H9 (cell line): ENCODE results near the gene ARID1B. TPM values are rescaled to one million over a fixed set of nuclear protein-coding genes. Genes with fewer than 3 reads are reported as not detected.

Source experiments
- DNase-seq: peaks from one replicate; pipeline ENCODE4 v3.0.0-alpha.2; 2017
- H2AFZ ChIP-seq: one replicate; pipeline ENCODE4 v1.6.1; 2013; ENCODE audit warnings: mild to moderate bottlenecking, low read length, control low read depth, moderate library complexity
- H2AK5ac ChIP-seq: 2 replicates; pipeline ENCODE4 v1.6.1; 2013; ENCODE audit warnings: low read length, control low read depth, mixed read lengths; ENCODE audit not compliant: insufficient read length
- H2BK120ac ChIP-seq: one replicate; pipeline ENCODE4 v1.6.1; 2013; ENCODE audit warnings: low read depth, mild to moderate bottlenecking, low read length, control low read depth, inconsistent platforms; ENCODE audit not compliant: poor library complexity, severe bottlenecking
- H2BK12ac ChIP-seq: 2 replicates; pipeline ENCODE4 v1.6.1; 2013; ENCODE audit warnings: low read length, control low read depth, mixed read lengths, low read depth; ENCODE audit not compliant: insufficient read length
- H2BK15ac ChIP-seq: 2 replicates; pipeline ENCODE4 v1.6.1; 2013; ENCODE audit warnings: low read depth, low read length, control low read depth
- H2BK20ac ChIP-seq: one replicate; pipeline ENCODE4 v1.6.1; 2013; ENCODE audit warnings: low read depth, mild to moderate bottlenecking, low read length, control low read depth, inconsistent platforms; ENCODE audit not compliant: poor library complexity, severe bottlenecking
- H2BK5ac ChIP-seq: 2 replicates; pipeline ENCODE4 v1.6.1; 2013; ENCODE audit warnings: low read length, control low read depth, mixed read lengths; ENCODE audit not compliant: insufficient read length
- H3K14ac ChIP-seq: 2 replicates; pipeline ENCODE4 v1.6.1; 2013; ENCODE audit warnings: low read length, control low read depth; ENCODE audit not compliant: insufficient read depth
- H3K18ac ChIP-seq: 2 replicates; pipeline ENCODE4 v1.6.1; 2013; ENCODE audit warnings: low read depth, mild to moderate bottlenecking, mixed read lengths, low read length, control low read depth; ENCODE audit not compliant: insufficient read length
- H3K23ac ChIP-seq: 2 replicates; pipeline ENCODE4 v1.6.1; 2013; ENCODE audit warnings: low read length, control low read depth, mixed read lengths, low read depth; ENCODE audit not compliant: insufficient read length
- H3K23me2 ChIP-seq: 2 replicates; pipeline ENCODE4 v1.6.1; 2013; ENCODE audit warnings: low read depth, mild to moderate bottlenecking, mixed read lengths, low read length, control low read depth; ENCODE audit not compliant: insufficient read length, poor library complexity, severe bottlenecking
- H3K27ac ChIP-seq: 2 replicates; pipeline ENCODE4 v1.5.1; 2013; ENCODE audit warnings: low read length, control low read depth, mixed read lengths, low read depth; ENCODE audit not compliant: insufficient read length
- H3K27me3 ChIP-seq: 2 replicates; pipeline ENCODE4 v1.6.1; 2013; ENCODE audit warnings: low read length, control low read depth, inconsistent platforms; ENCODE audit not compliant: insufficient read depth
- H3K4ac ChIP-seq: 2 replicates; pipeline ENCODE4 v1.6.1; 2013; ENCODE audit warnings: low read depth, mild to moderate bottlenecking, control low read depth, inconsistent platforms, low read length, moderate library complexity
- H3K4me1 ChIP-seq: 2 replicates; pipeline ENCODE4 v1.6.1; 2013; ENCODE audit warnings: low read length, control low read depth, inconsistent platforms; ENCODE audit not compliant: insufficient read depth
- H3K4me2 ChIP-seq: 2 replicates; pipeline ENCODE4 v1.6.1; 2013; ENCODE audit warnings: low read length, control low read depth, mixed read lengths; ENCODE audit not compliant: insufficient read length, insufficient read depth
- H3K56ac ChIP-seq: 2 replicates; pipeline ENCODE4 v1.6.1; 2013; ENCODE audit warnings: low read depth, mild to moderate bottlenecking, mixed read lengths, low read length, control low read depth; ENCODE audit not compliant: insufficient read length
- H3K79me1 ChIP-seq: 2 replicates; pipeline ENCODE4 v1.6.1; 2013; ENCODE audit warnings: low read depth, mild to moderate bottlenecking, moderate library complexity, low read length, control low read depth, inconsistent platforms; ENCODE audit not compliant: insufficient read depth, poor library complexity, severe bottlenecking
- H3K79me2 ChIP-seq: 2 replicates; pipeline ENCODE4 v1.6.1; 2013; ENCODE audit warnings: low read length, control low read depth, inconsistent platforms; ENCODE audit not compliant: insufficient read depth
- H3K9ac ChIP-seq: 2 replicates; pipeline ENCODE4 v1.6.1; 2013; ENCODE audit warnings: low read length, control low read depth, mixed read lengths; ENCODE audit not compliant: insufficient read length; ENCODE audit errors: extremely low read depth
- H3K9me3 ChIP-seq: one replicate; pipeline ENCODE4 v1.6.1; 2013; ENCODE audit warnings: low read depth, low read length, inconsistent platforms; ENCODE audit not compliant: control insufficient read depth
- H3T11ph ChIP-seq: one replicate; pipeline ENCODE4 v1.6.1; 2013; ENCODE audit warnings: mild to moderate bottlenecking, low read length, control low read depth, inconsistent platforms
- H4K20me1 ChIP-seq: one replicate; pipeline ENCODE4 v1.6.1; 2013; ENCODE audit not compliant: control insufficient read depth, insufficient read length, insufficient read depth
- H4K5ac ChIP-seq: 2 replicates; pipeline ENCODE4 v1.6.1; 2013; ENCODE audit warnings: low read depth, mild to moderate bottlenecking, mixed read lengths, low read length, control low read depth; ENCODE audit not compliant: insufficient read length
- H4K8ac ChIP-seq: replicated peaks from 2 replicates; pipeline ENCODE4 v1.6.1; 2013; ENCODE audit warnings: low read length, control low read depth, mixed read lengths, low read depth; ENCODE audit not compliant: insufficient read length
- H4K91ac ChIP-seq: 2 replicates; pipeline ENCODE4 v1.6.1; 2013; ENCODE audit warnings: low read depth, mild to moderate bottlenecking, moderate library complexity, mixed read lengths, low read length, control low read depth; ENCODE audit not compliant: insufficient read length
- H3K27ac Mint-ChIP-seq, 3 experiments: 2 replicates in 2 of 3; 3 replicates in 1 of 3; pipeline ENCODE4 v1.8.0; 2020 to 2021; ENCODE audit warnings: mixed read lengths in 3 of 3, mild to moderate bottlenecking in 1 of 3, moderate library complexity in 1 of 3
- H3K27me3 Mint-ChIP-seq: 2 replicates; pipeline ENCODE4 v1.8.0; 2021; ENCODE audit warnings: low read depth, mild to moderate bottlenecking, moderate library complexity, mixed read lengths
- H3K36me3 Mint-ChIP-seq, 3 experiments: 2 replicates in 2 of 3; 3 replicates in 1 of 3; pipeline ENCODE4 v1.8.0; 2020 to 2021; ENCODE audit warnings: low read depth in 3 of 3, mixed read lengths in 3 of 3; ENCODE audit not compliant: insufficient read depth in 1 of 3
- H3K4me1 Mint-ChIP-seq, 2 experiments: 2 replicates each; pipeline ENCODE4 v1.8.0; 2020; ENCODE audit warnings: mixed read lengths in 2 of 2
- H3K4me3 Mint-ChIP-seq, 2 experiments: 2 replicates in 1 of 2; 3 replicates in 1 of 2; pipeline ENCODE4 v1.8.0; 2020 to 2021; ENCODE audit warnings: mild to moderate bottlenecking in 2 of 2, mixed read lengths in 2 of 2, moderate library complexity in 1 of 2
- H3K9me3 Mint-ChIP-seq, 2 experiments: 2 replicates in 1 of 2; 3 replicates in 1 of 2; pipeline ENCODE4 v1.8.0; 2020; ENCODE audit warnings: mild to moderate bottlenecking in 2 of 2, mixed read lengths in 2 of 2, moderate library complexity in 1 of 2
- CTCF ChIP-seq: fragments of 200-600 bp; sonication (generic); conservative IDR thresholded peaks from 3 replicates; pipeline ENCODE4 v1.8.0; 2021; ENCODE audit warnings: antibody characterized with exemption, mild to moderate bottlenecking
- total RNA-seq: library from RNA; stranded (reverse); gene quantifications from 2 replicates; pipeline ENCODE4 v1.2.1, GENCODE V29; 2021

ARID1B gene
- total RNA-seq, 1 experiment from 2014 or later, result 88.2 TPM

GRCh38 chr6:156900292-156900691, 123.1 kb downstream of the ARID1B start:
- Histone ChIP-seq H2BK12ac (no peak overlapping the region), H3K4ac (no peak overlapping the region), H2BK20ac (no peak overlapping the region), H3K18ac (no peak overlapping the region), H3K56ac (no peak overlapping the region), H3K9ac (no peak overlapping the region), H4K8ac (no peak overlapping the region), H2BK120ac (no peak overlapping the region), H3K14ac (no peak overlapping the region), H3K9me3 (no peaks in the 10 kb centered on the region), H3K79me1 (peaks cover 4% of the 10 kb centered on the region), H2AFZ (no peak overlapping the region), H3K4me2 (no peak overlapping the region), H2AK5ac (no peak overlapping the region), H2BK15ac (no peak overlapping the region), H3K23me2 (no peaks in the 10 kb centered on the region), H3K79me2 (peaks cover 3% of the 10 kb centered on the region), H4K20me1 (no peaks in the 10 kb centered on the region), H2BK5ac (no peak overlapping the region), H3K27ac (no peak overlapping the region), H4K5ac (no peak overlapping the region), H3T11ph (no peak overlapping the region), H3K4me1 (no peaks in the 10 kb centered on the region; the same call in 1 of the 2 replicates), H4K91ac (no peak overlapping the region), H3K27me3 (no peaks in the 10 kb centered on the region), H3K23ac (no peak overlapping the region)
- Mint-ChIP-seq H3K9me3 (no peaks in the 10 kb centered on the region; a peak in 1 of 5 replicates), H3K4me1 (peaks cover 20 to 25% of the 10 kb centered on the region in 2 experiments), H3K4me3 (no peak overlapping the region), H3K36me3 (peaks cover 0 to 6% (median 0%) of the 10 kb centered on the region in 3 experiments; a peak in 1 of 7 replicates), H3K27ac (no peak overlapping the region), H3K27me3 (no peaks in the 10 kb centered on the region; the same call in 1 of the 2 replicates)
- no peak for DNase-seq
- no peak for TF ChIP-seq CTCF
